Measurements from ENCODE around the gene STIMATE.

DNA sequence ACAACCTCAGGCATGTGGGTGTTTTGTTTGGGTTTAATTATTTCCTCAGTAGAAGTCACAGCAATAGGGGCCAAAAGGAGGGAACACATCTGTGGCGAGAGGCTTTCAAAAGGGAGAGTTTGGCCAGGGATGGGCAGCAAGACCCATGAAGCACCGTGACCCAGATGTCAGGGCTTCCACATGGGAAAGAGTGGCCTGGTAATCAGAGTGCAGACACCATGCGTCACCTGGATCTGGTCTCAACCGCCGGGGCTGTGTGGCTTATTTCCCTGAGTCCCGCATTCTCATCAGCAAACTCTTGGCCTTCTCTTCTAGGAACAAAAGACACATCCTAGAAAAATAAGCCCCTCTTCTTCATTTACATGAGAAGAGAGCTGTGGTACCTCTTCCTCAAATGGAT, 50.1 kb downstream of the STIMATE start:
- TF ChIP-seq, protein P1, sequence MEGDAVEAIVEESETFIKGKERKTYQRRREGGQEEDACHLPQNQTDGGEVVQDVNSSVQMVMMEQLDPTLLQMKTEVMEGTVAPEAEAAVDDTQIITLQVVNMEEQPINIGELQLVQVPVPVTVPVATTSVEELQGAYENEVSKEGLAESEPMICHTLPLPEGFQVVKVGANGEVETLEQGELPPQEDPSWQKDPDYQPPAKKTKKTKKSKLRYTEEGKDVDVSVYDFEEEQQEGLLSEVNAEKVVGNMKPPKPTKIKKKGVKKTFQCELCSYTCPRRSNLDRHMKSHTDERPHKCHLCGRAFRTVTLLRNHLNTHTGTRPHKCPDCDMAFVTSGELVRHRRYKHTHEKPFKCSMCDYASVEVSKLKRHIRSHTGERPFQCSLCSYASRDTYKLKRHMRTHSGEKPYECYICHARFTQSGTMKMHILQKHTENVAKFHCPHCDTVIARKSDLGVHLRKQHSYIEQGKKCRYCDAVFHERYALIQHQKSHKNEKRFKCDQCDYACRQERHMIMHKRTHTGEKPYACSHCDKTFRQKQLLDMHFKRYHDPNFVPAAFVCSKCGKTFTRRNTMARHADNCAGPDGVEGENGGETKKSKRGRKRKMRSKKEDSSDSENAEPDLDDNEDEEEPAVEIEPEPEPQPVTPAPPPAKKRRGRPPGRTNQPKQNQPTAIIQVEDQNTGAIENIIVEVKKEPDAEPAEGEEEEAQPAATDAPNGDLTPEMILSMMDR (IDR thresholded peaks at IDR 0.05): no peak
- no peak for TF ChIP-seq ZFX (IDR thresholded peaks at IDR 0.05; ENCODE audit: borderline replicate concordance)

All from 22Rv1 (cell line).